Prostate gland (tissue), 2 donors: ENCODE data around the gene ALX3. TPM values are rescaled to one million over a fixed set of nuclear protein-coding genes. Genes with fewer than 3 reads are reported as not detected.

Experiments
- DNase-seq: peaks from one replicate; pipeline ENCODE4 v3.0.0-alpha.2; 2019; ENCODE audit warnings: low spot score
- H3K27ac ChIP-seq, 2 donors: fragments of 200-600 bp; sonication (generic); 2 replicates each; pipeline ENCODE4 v1.5.1; 2017 to 2019
- H3K27me3 ChIP-seq: fragments of 200-600 bp; sonication (generic); replicated peaks from 2 replicates; pipeline ENCODE4 v1.5.1; 2019; ENCODE audit not compliant: insufficient read depth
- H3K36me3 ChIP-seq, 2 donors: fragments of 200-600 bp; sonication (generic); 1 replicate in 1 of 2; 2 replicates in 1 of 2; pipeline versions ENCODE4 v1.5.1 to v1.8.1; 2017 to 2019
- H3K4me1 ChIP-seq: fragments of 200-600 bp; sonication (generic); replicated peaks from 2 replicates; pipeline ENCODE4 v1.5.1; 2019
- H3K4me3 ChIP-seq, 2 donors: fragments of 200-600 bp; sonication (generic); 2 replicates each; pipeline ENCODE4 v1.5.1; 2017 to 2019
- H3K9me3 ChIP-seq: fragments of 200-600 bp; sonication (generic); 2 replicates; pipeline ENCODE4 v1.5.1; 2017
- POLR2A ChIP-seq: fragments of 450-650 bp; IDR thresholded peaks from one replicate; pipeline ENCODE4 v1.6.1; 2016; ENCODE audit warnings: antibody characterized with exemption, mild to moderate bottlenecking
- POLR2AphosphoS5 ChIP-seq: sonication (generic); formaldehyde crosslinking; IDR thresholded peaks from one replicate; pipeline ENCODE4 v1.6.1; 2017; ENCODE audit warnings: antibody characterized with exemption
- WGBS: methylation state at CpG from one replicate; pipeline ENCODE4 v1.1.5; 2018; 5-methylcytosine and 5-hydroxymethylcytosine counted together
- intact Hi-C: fragments of 100-400 bp; cut with DNase I; formaldehyde crosslinking; loops from one replicate; pipeline ENCODE4 v1.14.2; 2022
- total RNA-seq, 2 donors: library from RNA; depleted of rRNA; stranded (reverse); fragments of >200 nt; gene quantifications; one replicate each; pipeline ENCODE4 v1.1.0, GENCODE V29; 2016
- TF ChIP-seq, protein P1 (sequence below), 4 experiments: fragments of 200-600 bp in 2 of 4; fragments of 450-650 bp in 2 of 4; sonication (generic) in 2 of 4; IDR thresholded peaks; 1 replicate in 3 of 4; 2 replicates in 1 of 4; pipeline ENCODE4 v1.5.1; 2016 to 2019; ENCODE audit warnings: antibody characterized with exemption in 4 of 4, mild to moderate bottlenecking in 2 of 4, moderate library complexity in 2 of 4

ALX3 gene
- total RNA-seq, 2 donors from 2014 or later: 0.74 TPM; not detected in 1

DNA sequence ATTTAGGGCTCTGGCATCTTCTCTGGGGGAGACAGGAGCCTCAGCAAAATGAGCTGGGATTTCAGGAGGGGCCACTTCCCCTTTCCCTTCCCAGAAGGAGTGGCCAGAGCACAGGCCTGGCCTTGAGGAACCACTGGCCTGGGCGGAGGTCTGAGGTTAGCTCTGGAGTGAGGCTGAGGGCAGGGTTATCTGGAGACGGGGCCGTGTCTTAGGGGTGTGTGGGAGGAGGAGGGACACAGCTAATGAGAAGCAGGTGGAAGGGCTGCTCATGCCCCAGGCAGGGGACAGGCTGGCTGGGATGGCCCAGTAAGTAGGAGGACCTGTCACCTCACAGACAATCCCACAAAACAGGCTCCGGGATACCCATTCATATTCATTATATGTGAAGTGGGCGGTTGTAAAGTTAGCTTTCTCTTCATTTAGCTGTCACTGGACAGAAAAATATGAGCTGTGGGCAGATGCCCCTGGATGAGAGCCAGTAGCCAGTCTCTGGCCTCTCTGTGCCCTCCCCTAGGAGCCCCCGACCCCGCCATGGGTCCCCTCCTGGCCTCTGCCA is 12.4 kb downstream of the ALX3 start:
- Histone ChIP-seq H3K9me3 (no peaks in the 10 kb centered on the region), H3K36me3 (peaks cover 0 to 3% of the 10 kb centered on the region in 2 donors), H3K4me3 (no peak overlapping the region), H3K4me1 (no peaks in the 10 kb centered on the region), H3K27me3 (no peaks in the 10 kb centered on the region), H3K27ac (no peak overlapping the region)
- no peak for DNase-seq
- TF ChIP-seq POLR2AphosphoS5: no peak
- TF ChIP-seq, protein P1, sequence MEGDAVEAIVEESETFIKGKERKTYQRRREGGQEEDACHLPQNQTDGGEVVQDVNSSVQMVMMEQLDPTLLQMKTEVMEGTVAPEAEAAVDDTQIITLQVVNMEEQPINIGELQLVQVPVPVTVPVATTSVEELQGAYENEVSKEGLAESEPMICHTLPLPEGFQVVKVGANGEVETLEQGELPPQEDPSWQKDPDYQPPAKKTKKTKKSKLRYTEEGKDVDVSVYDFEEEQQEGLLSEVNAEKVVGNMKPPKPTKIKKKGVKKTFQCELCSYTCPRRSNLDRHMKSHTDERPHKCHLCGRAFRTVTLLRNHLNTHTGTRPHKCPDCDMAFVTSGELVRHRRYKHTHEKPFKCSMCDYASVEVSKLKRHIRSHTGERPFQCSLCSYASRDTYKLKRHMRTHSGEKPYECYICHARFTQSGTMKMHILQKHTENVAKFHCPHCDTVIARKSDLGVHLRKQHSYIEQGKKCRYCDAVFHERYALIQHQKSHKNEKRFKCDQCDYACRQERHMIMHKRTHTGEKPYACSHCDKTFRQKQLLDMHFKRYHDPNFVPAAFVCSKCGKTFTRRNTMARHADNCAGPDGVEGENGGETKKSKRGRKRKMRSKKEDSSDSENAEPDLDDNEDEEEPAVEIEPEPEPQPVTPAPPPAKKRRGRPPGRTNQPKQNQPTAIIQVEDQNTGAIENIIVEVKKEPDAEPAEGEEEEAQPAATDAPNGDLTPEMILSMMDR (IDR thresholded peaks at IDR 0.05): no peak
- intact Hi-C loops: no loop called here
- WGBS: 63% methylated on average over 7 of the region's 7 CpGs

DNA sequence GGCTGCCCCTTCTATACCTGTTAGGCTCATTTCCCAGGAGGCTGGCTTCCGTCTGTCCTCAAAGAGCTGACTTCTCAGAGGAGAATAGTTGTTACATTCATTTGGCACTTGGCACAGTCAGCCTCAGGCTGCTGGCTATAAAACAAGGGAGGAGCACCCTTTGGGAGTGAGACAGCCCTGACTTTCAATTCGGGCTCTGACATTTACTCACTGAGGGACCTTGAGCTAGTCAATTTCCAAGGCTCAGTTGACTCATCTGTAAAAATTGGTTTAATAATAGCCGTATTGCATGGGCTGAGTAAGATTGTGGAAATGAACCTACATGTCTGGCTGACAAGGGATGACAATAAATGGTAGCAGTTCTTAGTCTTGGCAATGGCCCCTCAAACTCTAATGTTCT is 13.7 kb downstream of the ALX3 start:
- Histone ChIP-seq H3K27me3 (no peaks in the 10 kb centered on the region), H3K27ac (no peak overlapping the region), H3K36me3 (peaks cover 3 to 4% of the 10 kb centered on the region in 2 donors), H3K4me1 (no peaks in the 10 kb centered on the region), H3K9me3 (no peaks in the 10 kb centered on the region), H3K4me3 (no peak overlapping the region)
- intact Hi-C loops: no loop called here
- 48% methylated on average over 3 of the region's 3 CpGs for WGBS
- TF ChIP-seq POLR2A (no peak), POLR2AphosphoS5 (no peak)
- TF ChIP-seq, protein P1 (IDR thresholded peaks at IDR 0.05): no peak
- DNase-seq: no peak

DNA sequence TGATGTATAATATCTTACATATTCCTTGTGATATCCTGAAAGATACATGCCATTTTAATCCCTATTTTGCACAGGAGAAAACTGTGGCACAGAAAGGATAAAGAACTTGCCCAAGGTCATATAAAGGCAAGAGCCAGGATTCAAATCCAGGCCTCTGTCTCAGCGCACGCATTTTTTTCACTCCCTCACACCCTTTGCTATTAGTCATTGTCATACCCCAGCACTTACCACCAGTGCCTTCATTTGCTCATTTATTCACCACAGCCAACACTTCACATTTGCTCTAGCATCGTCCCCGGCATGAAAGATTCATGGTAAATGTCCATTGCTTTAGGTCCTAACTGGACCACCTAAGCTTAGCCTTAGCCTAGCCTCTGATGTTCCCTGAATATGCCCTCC is 14.2 kb downstream of the ALX3 start:
- H3K36me3 ChIP-seq: peaks cover 3 to 6% of the 10 kb centered on the region in 2 donors
- no peaks in the 10 kb centered on the region for H3K9me3 ChIP-seq
- no peaks in the 10 kb centered on the region for H3K27me3 ChIP-seq
- no peak for DNase-seq
- H3K4me1 ChIP-seq: no peaks in the 10 kb centered on the region
- WGBS: 84% methylated on average over 4 of the region's 4 CpGs
- no peak overlapping the region for H3K4me3 ChIP-seq
- TF ChIP-seq, protein P1 (IDR thresholded peaks at IDR 0.05): no peak
- TF ChIP-seq POLR2AphosphoS5 (no peak), POLR2A (no peak)
- H3K27ac ChIP-seq: no peak overlapping the region
- intact Hi-C loops: no loop called here

DNA sequence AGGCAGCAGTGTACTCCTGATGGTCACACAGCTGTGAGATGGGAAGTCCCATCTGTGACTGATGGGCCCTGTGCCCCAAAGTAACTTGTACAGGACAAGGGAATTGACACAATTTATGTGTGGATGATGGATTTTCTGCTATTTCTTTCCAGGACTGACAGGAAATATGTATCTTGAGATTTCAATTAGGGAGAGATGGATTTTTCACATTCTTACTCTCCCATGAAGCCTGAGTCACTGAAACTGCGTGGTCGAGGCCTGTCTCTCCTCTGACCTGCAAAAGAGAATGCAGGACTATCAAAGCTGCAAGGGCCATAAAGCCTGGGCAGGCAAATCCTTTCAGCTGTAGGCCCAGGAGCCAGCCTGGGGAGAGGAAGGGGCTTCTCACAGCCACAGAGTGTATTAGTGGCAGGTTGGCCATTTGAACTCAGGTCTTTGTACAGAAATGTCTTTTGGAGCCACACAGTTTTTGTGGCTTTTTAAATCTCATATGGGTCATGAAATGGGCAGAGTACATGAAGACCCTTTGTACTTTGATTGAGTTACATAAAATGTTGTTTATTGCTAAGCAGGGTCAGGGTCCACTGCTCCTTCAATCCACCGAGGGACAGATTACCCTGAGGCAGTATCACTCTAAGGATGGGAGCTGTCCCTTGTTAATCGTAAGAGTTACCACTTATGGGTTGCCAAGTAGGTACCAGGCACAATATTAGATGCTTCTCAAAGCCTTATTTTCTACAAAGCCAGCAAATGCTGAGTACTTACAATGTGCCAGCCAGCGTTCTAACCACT is 14.8 kb downstream of the ALX3 start:
- WGBS: 67% methylated on average over 5 of the region's 5 CpGs
- no peaks in the 10 kb centered on the region for H3K4me1 ChIP-seq
- TF ChIP-seq, protein P1 (IDR thresholded peaks at IDR 0.05): no peak
- TF ChIP-seq POLR2A: no peak
- no peak for TF ChIP-seq POLR2AphosphoS5
- no peak overlapping the region for H3K4me3 ChIP-seq
- no peaks in the 10 kb centered on the region for H3K27me3 ChIP-seq
- no peak for DNase-seq
- H3K9me3 ChIP-seq: no peaks in the 10 kb centered on the region
- no peak overlapping the region for H3K27ac ChIP-seq
- H3K36me3 ChIP-seq: peaks cover 3 to 6% of the 10 kb centered on the region in 2 donors
- intact Hi-C loops: no loop called here
